ENCODE data around the gene SP2. TPM values are rescaled to one million over a fixed set of nuclear protein-coding genes. Genes with fewer than 3 reads are reported as not detected.

SP2 gene
- polyA plus RNA-seq, 1 donor (not counting 4 experiments of a cell fraction or from before 2014, with no cell fraction given) = 2.1 TPM

GRCh38 chr17:47929218-47930000 lies 33.4 kb downstream of the SP2 start:
- dilution Hi-C loops (cut with MboI; ENCODE audit: extremely low pct_ligation_motif_present, low sequenced_read_pairs) = no loop called here
- Histone ChIP-seq H3K4me2 (ENCODE audit: control insufficient read depth, extremely low read depth, insufficient read depth, low read depth, low read length) (no peak overlapping the region), H3K9ac (ENCODE audit: control insufficient read depth, extremely low read depth, insufficient read depth, low read length) (no peak overlapping the region), H3K4me1 (ENCODE audit: control insufficient read depth, extremely low read depth, insufficient read depth, low read length) (no peaks in the 10 kb centered on the region), H3K27me3 (ENCODE audit: control insufficient read depth, extremely low read depth, insufficient read depth, low read length) (no peaks in the 10 kb centered on the region), H4K20me1 (ENCODE audit: control insufficient read depth, extremely low read depth, insufficient read depth, low read length) (no peaks in the 10 kb centered on the region), H3K9me3 (ENCODE audit: control insufficient read depth, low read depth, low read length) (no peaks in the 10 kb centered on the region), H2AFZ (ENCODE audit: control insufficient read depth, low read length) (no peak overlapping the region), H3K79me2 (ENCODE audit: control insufficient read depth, insufficient read depth, low read length) (no peaks in the 10 kb centered on the region), H3K36me3 (ENCODE audit: control insufficient read depth in 2 of 2, extremely low read depth in 1 of 2, insufficient read depth in 2 of 2, low read length in 2 of 2) (peaks cover 8 to 17% of the 10 kb centered on the region in 2 experiments), H3K4me3 (ENCODE audit: control insufficient read depth in 2 of 3, extremely low read depth in 1 of 3, insufficient read depth in 2 of 3, low read depth in 1 of 3, low read length in 3 of 3) (no peak overlapping the region), H3K9me1 (ENCODE audit: control insufficient read depth, extremely low read depth, insufficient read depth, low read length) (no peaks in the 10 kb centered on the region), H3K27ac (ENCODE audit: control insufficient read depth, insufficient read depth, low read length) (no peak overlapping the region)
- DNase-seq (ENCODE audit: low read depth, low spot score) (no peak), FAIRE-seq (no peak)
- TF ChIP-seq EZH2 (IDR thresholded peaks at IDR 0.05; ENCODE audit: low read length) = no peak
- TF ChIP-seq CTCF (optimal IDR thresholded peaks at IDR 0.05 in 1 of 3, IDR thresholded peaks at IDR 0.05 in 1 of 3, conservative IDR thresholded peaks at IDR 0.05 in 1 of 3; ENCODE audit: extremely low read depth in 1 of 3, insufficient read depth in 2 of 3, low read length in 3 of 3) = no peak

GRCh38 chr17:47931848-47932247 lies 35.8 kb downstream of the SP2 start:
- peaks cover 5 to 7% of the 10 kb centered on the region in 2 experiments for H3K36me3 ChIP-seq (ENCODE audit: control insufficient read depth in 2 of 2, extremely low read depth in 1 of 2, insufficient read depth in 2 of 2, low read length in 2 of 2)
- H3K79me2 ChIP-seq (ENCODE audit: control insufficient read depth, insufficient read depth, low read length) = no peaks in the 10 kb centered on the region
- no peak overlapping the region for H3K4me2 ChIP-seq (ENCODE audit: control insufficient read depth, extremely low read depth, insufficient read depth, low read depth, low read length)
- TF ChIP-seq CTCF (optimal IDR thresholded peaks at IDR 0.05 in 1 of 3, IDR thresholded peaks at IDR 0.05 in 1 of 3, conservative IDR thresholded peaks at IDR 0.05 in 1 of 3; ENCODE audit: extremely low read depth in 1 of 3, insufficient read depth in 2 of 3, low read length in 3 of 3) (no peak), EZH2 (IDR thresholded peaks at IDR 0.05; ENCODE audit: low read length) (no peak)
- DNase-seq (ENCODE audit: low read depth, low spot score) (no peak), FAIRE-seq (no peak)
- H3K4me3 ChIP-seq (ENCODE audit: control insufficient read depth in 2 of 3, extremely low read depth in 1 of 3, insufficient read depth in 2 of 3, low read depth in 1 of 3, low read length in 3 of 3) = no peak overlapping the region
- no peaks in the 10 kb centered on the region for H4K20me1 ChIP-seq (ENCODE audit: control insufficient read depth, extremely low read depth, insufficient read depth, low read length)
- H3K9ac ChIP-seq (ENCODE audit: control insufficient read depth, extremely low read depth, insufficient read depth, low read length) = no peak overlapping the region
- no peak overlapping the region for H2AFZ ChIP-seq (ENCODE audit: control insufficient read depth, low read length)
- H3K4me1 ChIP-seq (ENCODE audit: control insufficient read depth, extremely low read depth, insufficient read depth, low read length) = peaks cover 16% of the 10 kb centered on the region
- no peaks in the 10 kb centered on the region for H3K9me3 ChIP-seq (ENCODE audit: control insufficient read depth, low read depth, low read length)
- no peaks in the 10 kb centered on the region for H3K27me3 ChIP-seq (ENCODE audit: control insufficient read depth, extremely low read depth, insufficient read depth, low read length)
- H3K9me1 ChIP-seq (ENCODE audit: control insufficient read depth, extremely low read depth, insufficient read depth, low read length) = no peaks in the 10 kb centered on the region
- dilution Hi-C loops (cut with MboI; ENCODE audit: extremely low pct_ligation_motif_present, low sequenced_read_pairs) = no loop called here
- no peak overlapping the region for H3K27ac ChIP-seq (ENCODE audit: control insufficient read depth, insufficient read depth, low read length)

All from keratinocyte (primary cell).